Stimulated activated naive B cell treated with anti-CD40 and anti-IgM and Interleukin-4, amounts not matched to agents 10 μg/mL and 1 μg/mL and 100 μg/mL, for 72 hours (primary cell): ENCODE measurements around the gene KRTAP10-6.
A peak's percentile ranks its signal among the peaks of the same experiment; 100 is the strongest.
"Not testable (repeated sequence)": the region's sequence is repeated elsewhere in the genome, so short reads cannot be mapped to it uniquely, and the experiment has no call there.

Experiments
- ATAC-seq, 2 donors: fragments of 150-1000 bp; cut with Tn5 transposase; replicated peaks; 2 replicates each; pipeline ENCODE4 v1.10.0; 2021; ENCODE audit warnings: moderate library complexity in 1 of 2
- DNase-seq: peaks from one replicate; pipeline ENCODE4 v3.0.0; 2021
- H3K27ac Mint-ChIP-seq: one replicate; pipeline ENCODE4 v1.8.0; 2022; ENCODE audit warnings: mild to moderate bottlenecking, mixed read lengths
- H3K27me3 Mint-ChIP-seq, 2 donors: one replicate each; pipeline ENCODE4 v1.8.0; 2022; ENCODE audit warnings: mixed read lengths in 2 of 2
- H3K36me3 Mint-ChIP-seq, 2 donors: one replicate each; pipeline ENCODE4 v1.8.0; 2022; ENCODE audit warnings: mixed read lengths in 2 of 2, mild to moderate bottlenecking in 1 of 2
- H3K4me1 Mint-ChIP-seq, 2 donors: one replicate each; pipeline ENCODE4 v1.8.0; 2022; ENCODE audit warnings: mixed read lengths in 2 of 2, mild to moderate bottlenecking in 1 of 2
- H3K4me3 Mint-ChIP-seq, 2 donors: one replicate each; pipeline ENCODE4 v1.8.0; 2022; ENCODE audit warnings: mild to moderate bottlenecking in 2 of 2, mixed read lengths in 2 of 2, moderate library complexity in 1 of 2
- H3K9me3 Mint-ChIP-seq, 2 donors: one replicate each; pipeline ENCODE4 v1.8.0; 2022; ENCODE audit warnings: mixed read lengths in 2 of 2, mild to moderate bottlenecking in 1 of 2

Gene KRTAP10-6

GRCh38 chr21:44583089-44583799, 9.1 kb downstream of the KRTAP10-6 start:
- ATAC-seq (no peak), DNase-seq (no peak)
- Mint-ChIP-seq H3K4me3 (no peak overlapping the region), H3K27me3 (peaks cover 55 to 63% of the 10 kb centered on the region in 2 donors), H3K4me1 (peaks cover 0 to 3% of the 10 kb centered on the region in 2 donors), H3K36me3 (peaks cover 10 to 21% of the 10 kb centered on the region in 2 donors), H3K27ac (no peak overlapping the region), H3K9me3 (peaks cover 27 to 32% of the 10 kb centered on the region in 2 donors)

DNA sequence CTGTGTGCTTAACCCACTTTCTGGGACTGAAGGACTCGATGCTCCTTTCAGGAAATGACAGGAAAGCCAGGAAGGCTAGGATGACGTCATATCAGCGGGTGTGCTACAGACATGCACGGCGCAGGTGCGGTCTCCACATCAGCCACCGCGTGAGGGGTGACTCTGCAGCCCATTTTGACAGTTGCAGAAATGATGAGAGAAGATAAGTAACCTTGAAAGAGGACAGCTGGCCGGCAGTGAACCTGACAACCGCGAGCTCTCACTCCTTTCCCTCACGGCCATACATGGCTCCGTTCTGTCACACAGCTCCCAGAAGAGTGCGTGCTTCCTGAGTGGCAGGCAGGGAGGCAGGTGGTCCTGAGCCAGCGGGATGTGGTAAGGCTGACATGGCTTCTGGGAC, 10.2 kb downstream of the KRTAP10-6 start:
- Mint-ChIP-seq H3K4me1 (peaks cover 0 to 3% of the 10 kb centered on the region in 2 donors), H3K36me3 (peaks cover 12 to 25% of the 10 kb centered on the region in 2 donors), H3K4me3 (no peak overlapping the region), H3K27ac (no peak overlapping the region), H3K9me3 (peaks cover 36 to 41% of the 10 kb centered on the region in 2 donors), H3K27me3 (peaks cover 53 to 59% of the 10 kb centered on the region in 2 donors)
- no peak for ATAC-seq
- no peak for DNase-seq

DNA sequence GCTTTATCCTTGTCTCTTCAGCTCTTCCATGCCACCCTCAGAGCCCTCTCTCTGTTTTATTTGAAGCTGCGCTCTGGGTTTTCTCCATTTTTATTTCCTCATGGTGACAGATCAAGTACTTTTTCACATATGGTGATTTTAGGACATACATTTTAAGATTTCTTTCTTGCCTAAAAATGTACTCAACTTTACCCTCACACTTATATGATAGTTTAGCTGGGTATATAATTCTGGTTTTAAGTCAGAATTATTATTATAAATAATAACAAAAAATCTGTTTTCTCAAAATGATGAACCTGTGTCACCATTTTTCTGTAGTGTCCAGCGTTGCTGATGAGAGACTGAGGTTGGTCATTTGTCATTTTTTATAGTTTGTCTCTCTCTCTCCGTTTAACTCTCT, 11.1 kb downstream of the KRTAP10-6 start:
- Mint-ChIP-seq H3K36me3 (peaks cover 12 to 25% of the 10 kb centered on the region in 2 donors), H3K27me3 (peaks cover 44 to 50% of the 10 kb centered on the region in 2 donors), H3K9me3 (peaks cover 38 to 41% of the 10 kb centered on the region in 2 donors), H3K4me1 (peaks cover 0 to 3% of the 10 kb centered on the region in 2 donors), H3K27ac (no peak overlapping the region), H3K4me3 (no peak overlapping the region)
- no peak for DNase-seq
- no peak for ATAC-seq

- not testable (repeated sequence) for H3K27ac Mint-ChIP-seq, ATAC-seq, H3K4me3 Mint-ChIP-seq, H3K4me1 Mint-ChIP-seq, DNase-seq
- Mint-ChIP-seq H3K9me3 (peaks cover 40 to 41% of the 10 kb centered on the region in 2 donors), H3K36me3 (peaks cover 15 to 25% of the 10 kb centered on the region in 2 donors), H3K27me3 (peaks cover 40 to 46% of the 10 kb centered on the region in 2 donors)
Observed at GRCh38 chr21:44580231-44580821, 12.0 kb downstream of the KRTAP10-6 start, which contains the start of gene KRTAP10-5. TSS of gene KRTAP10-5 (minus strand) at chr21:44580604. CDS start at chr21:44580578, 26 bp downstream.

- H3K36me3 Mint-ChIP-seq, result peaks cover 15 to 25% of the 10 kb centered on the region in 2 donors
- ATAC-seq (no peak), DNase-seq (no peak)
- H3K27me3 Mint-ChIP-seq, result peaks cover 42 to 45% of the 10 kb centered on the region in 2 donors
- peaks cover 40 to 41% of the 10 kb centered on the region in 2 donors for H3K9me3 Mint-ChIP-seq
- no peak overlapping the region for H3K4me3 Mint-ChIP-seq
- peaks cover 3% of the 10 kb centered on the region in 2 donors for H3K4me1 Mint-ChIP-seq
- H3K27ac Mint-ChIP-seq, result no peak overlapping the region
Observed at GRCh38 chr21:44579833-44580144, 12.5 kb downstream of the KRTAP10-6 start.

DNA sequence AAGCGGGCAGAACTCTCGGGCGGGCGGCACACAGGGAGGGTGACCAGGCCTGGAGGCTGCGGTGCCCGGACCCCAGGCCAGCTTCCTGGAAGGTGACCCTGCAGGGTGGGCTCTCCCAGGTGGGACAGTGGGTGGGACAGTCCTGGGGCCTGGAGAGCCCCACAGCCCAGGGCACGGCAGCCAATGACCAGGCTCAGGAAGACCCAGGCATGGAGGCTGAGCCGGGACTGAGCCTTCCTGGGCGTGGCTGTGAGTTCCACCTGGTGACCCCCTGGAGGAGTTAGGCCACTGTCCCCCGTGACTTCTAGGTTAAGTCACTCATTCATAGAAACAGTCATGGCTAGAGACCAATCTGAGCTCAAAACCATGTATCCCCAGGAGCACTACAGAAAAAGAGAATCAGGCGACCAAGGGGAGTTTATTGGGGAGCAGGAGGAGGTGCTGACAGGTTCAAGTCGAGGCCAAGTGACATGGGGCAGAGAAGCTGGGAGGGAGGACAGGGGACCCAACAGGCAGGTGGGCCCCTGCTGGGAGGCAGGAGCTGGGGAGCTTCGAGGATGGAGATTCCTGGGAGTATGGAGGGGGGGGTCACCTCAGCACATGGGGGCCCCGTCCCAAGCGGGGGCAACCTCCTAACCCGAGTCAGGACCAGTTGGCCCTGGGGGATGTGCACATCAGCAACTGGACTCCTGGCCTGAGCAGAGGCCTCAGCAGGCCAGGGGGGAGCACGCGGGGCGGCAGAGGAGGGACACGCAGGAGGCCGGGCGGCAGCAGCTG, 13.1 kb downstream of the KRTAP10-6 start:
- Mint-ChIP-seq H3K4me3 (no peak overlapping the region), H3K9me3 (peaks cover 40 to 41% of the 10 kb centered on the region in 2 donors), H3K27ac (no peak overlapping the region), H3K36me3 (peaks cover 15 to 25% of the 10 kb centered on the region in 2 donors), H3K27me3 (peaks cover 43 to 46% of the 10 kb centered on the region in 2 donors), H3K4me1 (peaks cover 3 to 5% of the 10 kb centered on the region in 2 donors)
- no peak for DNase-seq
- ATAC-seq, result no peak

GRCh38 chr21:44578371-44579055, 13.8 kb downstream of the KRTAP10-6 start:
- Mint-ChIP-seq H3K27me3 (peaks cover 42 to 48% of the 10 kb centered on the region in 2 donors), H3K36me3 (peaks cover 15 to 25% of the 10 kb centered on the region in 2 donors), H3K4me3 (no peak overlapping the region), H3K9me3 (peaks cover 40 to 41% of the 10 kb centered on the region in 2 donors), H3K27ac (no peak overlapping the region), H3K4me1 (peaks cover 3 to 5% of the 10 kb centered on the region in 2 donors)
- ATAC-seq (no peak), DNase-seq (no peak)

DNA sequence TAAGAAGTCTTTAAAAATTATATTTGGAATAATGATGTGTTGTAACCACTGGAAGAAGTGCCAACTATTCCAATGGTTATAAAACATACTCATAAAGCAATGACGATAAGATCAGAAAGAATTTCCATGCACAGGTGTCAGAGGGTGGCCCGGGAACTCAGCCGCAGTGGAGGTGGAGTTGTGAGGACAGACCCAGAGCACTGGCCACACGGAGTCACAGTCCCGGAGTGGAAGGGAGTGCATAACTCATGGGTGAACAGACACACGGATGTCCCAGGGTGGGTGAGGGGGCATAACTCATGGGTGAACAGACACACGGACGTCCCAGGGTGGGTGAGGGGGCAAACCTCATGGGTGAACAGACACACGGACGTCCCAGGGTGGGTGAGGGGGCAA, 16.3 kb downstream of the KRTAP10-6 start:
- H3K36me3 Mint-ChIP-seq, result peaks cover 12 to 22% of the 10 kb centered on the region in 2 donors

GRCh38 chr21:44575307-44576024, 16.8 kb downstream of the KRTAP10-6 start:
- Mint-ChIP-seq H3K4me1 (peaks cover 3 to 5% of the 10 kb centered on the region in 2 donors), H3K9me3 (peaks cover 24 to 29% of the 10 kb centered on the region in 2 donors), H3K27me3 (peaks cover 52 to 63% of the 10 kb centered on the region in 2 donors), H3K36me3 (peaks cover 12 to 21% of the 10 kb centered on the region in 2 donors), H3K4me3 (no peak overlapping the region), H3K27ac (no peak overlapping the region)
- no peak for DNase-seq
- ATAC-seq, result no peak

More for the DNA sequence above, 16.3 kb downstream of the KRTAP10-6 start:
- Mint-ChIP-seq H3K27me3 (peaks cover 54 to 59% of the 10 kb centered on the region in 2 donors), H3K4me3 (no peak overlapping the region), H3K4me1 (peaks cover 3 to 5% of the 10 kb centered on the region in 2 donors), H3K9me3 (peaks cover 27 to 33% of the 10 kb centered on the region in 2 donors), H3K27ac (no peak overlapping the region)
- no peak for DNase-seq
- ATAC-seq, result no peak

DNA sequence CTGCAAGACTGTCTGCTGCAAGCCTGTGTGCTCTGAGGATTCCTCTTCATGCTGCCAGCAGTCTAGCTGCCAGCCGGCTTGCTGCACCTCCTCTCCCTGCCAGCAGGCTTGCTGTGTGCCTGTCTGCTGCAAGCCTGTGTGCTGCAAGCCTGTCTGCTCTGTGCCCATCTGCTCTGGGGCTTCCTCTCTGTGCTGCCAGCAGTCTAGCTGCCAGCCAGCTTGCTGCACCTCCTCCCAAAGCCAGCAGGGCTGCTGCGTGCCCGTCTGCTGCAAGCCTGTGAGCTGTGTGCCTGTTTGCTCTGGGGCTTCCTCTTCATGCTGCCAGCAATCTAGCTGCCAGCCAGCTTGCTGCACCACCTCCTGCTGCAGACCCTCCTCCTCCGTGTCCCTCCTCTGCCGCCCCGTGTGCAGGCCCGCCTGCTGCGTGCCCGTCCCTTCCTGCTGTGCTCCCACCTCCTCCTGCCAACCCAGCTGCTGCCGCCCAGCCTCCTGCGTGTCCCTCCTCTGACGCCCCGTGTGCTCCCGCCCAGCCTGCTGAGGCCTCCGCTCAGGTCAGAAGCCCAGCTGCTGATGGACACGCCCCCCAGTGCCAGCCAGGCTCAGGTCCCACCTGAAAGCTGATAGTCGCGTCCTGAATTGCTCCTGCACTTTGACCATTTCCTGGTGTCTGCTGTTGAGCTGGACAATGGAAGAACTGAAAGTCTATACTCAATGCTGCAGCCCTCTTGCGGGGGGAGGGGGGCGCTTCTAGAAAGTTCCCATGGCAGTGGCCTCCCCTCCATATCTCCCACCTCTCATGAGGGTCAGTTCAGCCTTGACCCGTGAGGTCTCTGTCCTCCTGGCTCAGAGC, 17.6 kb downstream of the KRTAP10-6 start:
- Mint-ChIP-seq H3K36me3 (peaks cover 8 to 13% of the 10 kb centered on the region in 2 donors), H3K4me1 (peaks cover 0 to 5% of the 10 kb centered on the region in 2 donors), H3K27ac (peak overlapping the region; percentile 3), H3K27me3 (peaks cover 44 to 63% of the 10 kb centered on the region in 2 donors), H3K9me3 (peaks cover 16 to 23% of the 10 kb centered on the region in 2 donors), H3K4me3 (no peak overlapping the region)
- DNase-seq, result no peak
- no peak for ATAC-seq

- not testable (repeated sequence) for H3K4me3 Mint-ChIP-seq, H3K4me1 Mint-ChIP-seq, H3K36me3 Mint-ChIP-seq, DNase-seq, ATAC-seq
- peaks cover 16 to 18% of the 10 kb centered on the region in 2 donors for H3K9me3 Mint-ChIP-seq
- peak within 1 kb of the TSS; percentile 3 for H3K27ac Mint-ChIP-seq
- peaks cover 43 to 55% of the 10 kb centered on the region in 2 donors for H3K27me3 Mint-ChIP-seq
Observed at GRCh38 chr21:44573630-44574456, 18.5 kb downstream of the KRTAP10-6 start, which contains the start of gene KRTAP10-4. TSS of gene KRTAP10-4 (plus strand) at chr21:44573729. CDS start at chr21:44573759, 30 bp downstream.
